GM12878 (cell line): ENCODE results near the gene SHH. TPM values are rescaled to one million over a fixed set of nuclear protein-coding genes. Genes with fewer than 3 reads are reported as not detected.

Experiments
- ATAC-seq: fragments of 200-7000 bp; cut with Tn5 transposase; 3 replicates; pipeline ENCODE4 v1.9.1; 2020; ENCODE audit warnings: mild to moderate bottlenecking, moderate library complexity
- BruUV-seq: library from RNA; stranded (reverse); fragments of 400-500 nt; replicated peaks from 2 replicates; lab custom pipeline; 2021; lab: Mats Ljungman, UMichigan
- CTCF ChIA-PET: fragments of 300-600 bp; sonication (Branson Sonifier 250); formaldehyde crosslinking; extraction: SDS; loops from one replicate; lab custom pipeline; 2021; ENCODE audit warnings: inconsistent platforms; lab: Yijun Ruan, JAX
- POLR2A ChIA-PET: fragments of 350-600 bp; formaldehyde crosslinking; extraction: SDS; loops from one replicate; lab custom pipeline; 2021; ENCODE audit warnings: inconsistent platforms; lab: Charles Lee
- RAD21 ChIA-PET: fragments of 300-600 bp; sonication (Branson Sonifier 250); formaldehyde crosslinking; loops from one replicate; lab custom pipeline; 2023; ENCODE audit warnings: antibody characterized with exemption; ENCODE audit not compliant: unreplicated experiment; lab: Charles Lee
- SMC1A ChIA-PET: fragments of 300-600 bp; sonication (Branson Sonifier 250); formaldehyde crosslinking; loops from one replicate; lab custom pipeline; 2023; ENCODE audit not compliant: unreplicated experiment, uncharacterized antibody; lab: Charles Lee
- DNase-seq: peaks from one replicate; pipeline ENCODE4 v3.0.0-alpha.2; 2011; ENCODE audit warnings: low read depth, low spot score
- FAIRE-seq: peaks from 3 replicates; lab custom pipeline; 2011; peaks lifted over from hg19 to GRCh38; lab: Jason Lieb, UNC
- H2AFZ ChIP-seq: 2 replicates; pipeline ENCODE4 v1.6.0; 2011; ENCODE audit warnings: low read depth, low read length, control low read depth; ENCODE audit not compliant: control insufficient read depth
- H3K27ac ChIP-seq: 2 replicates; pipeline ENCODE4 v1.5.1; 2011; ENCODE audit warnings: control low read depth; ENCODE audit not compliant: control insufficient read depth, insufficient read depth
- H3K27me3 ChIP-seq, 2 experiments: replicated peaks in 1 of 2; 2 replicates each; pipeline versions ENCODE4 v1.6.0 to v1.6.1; 2011; ENCODE audit warnings: low read length in 1 of 2; ENCODE audit not compliant: control insufficient read depth in 2 of 2, insufficient read depth in 2 of 2
- H3K36me3 ChIP-seq, 2 experiments: 2 replicates each; pipeline ENCODE4 v1.5.1; 2011; ENCODE audit warnings: low read length in 1 of 2; ENCODE audit not compliant: control insufficient read depth in 2 of 2, insufficient read depth in 2 of 2
- H3K4me1 ChIP-seq: 2 replicates; pipeline ENCODE4 v1.6.1; 2011; ENCODE audit warnings: mild to moderate bottlenecking, low read length, moderate library complexity, mixed read lengths; ENCODE audit not compliant: control insufficient read depth, insufficient read depth
- H3K4me2 ChIP-seq: 2 replicates; pipeline ENCODE4 v1.6.0; 2011; ENCODE audit warnings: control low read depth; ENCODE audit not compliant: control insufficient read depth, insufficient read depth
- H3K4me3 ChIP-seq: fragments of 200-600 bp; sonication (generic); 2 replicates; pipeline ENCODE4 v1.5.1; 2016
- H3K79me2 ChIP-seq: 2 replicates; pipeline ENCODE4 v1.6.0; 2011; ENCODE audit warnings: low read length; ENCODE audit not compliant: control insufficient read depth, insufficient read depth
- H3K9ac ChIP-seq: 2 replicates; pipeline ENCODE4 v1.8.0; 2011; ENCODE audit warnings: low read length, control low read depth, mixed read lengths; ENCODE audit not compliant: control insufficient read depth, insufficient read depth
- H3K9me3 ChIP-seq: replicated peaks from 3 replicates; pipeline ENCODE4 v1.5.1; 2011; ENCODE audit warnings: mild to moderate bottlenecking, low read length; ENCODE audit not compliant: control insufficient read depth, insufficient read depth
- H4K20me1 ChIP-seq: 2 replicates; pipeline ENCODE4 v1.6.0; 2011; ENCODE audit not compliant: control insufficient read depth, insufficient read depth
- CHD1 ChIP-seq: IDR thresholded peaks from 2 replicates; pipeline ENCODE4 v1.6.1; 2012; ENCODE audit warnings: low read depth, low read length, improper control_type of control experiment
- CHD2 ChIP-seq: IDR thresholded peaks from 2 replicates; pipeline ENCODE4 v1.6.1; 2011; ENCODE audit warnings: low read depth, low read length, improper control_type of control experiment, borderline replicate concordance
- CREM ChIP-seq: IDR thresholded peaks from 2 replicates; pipeline ENCODE4 v1.6.1; 2014; ENCODE audit warnings: antibody characterized with exemption, low read depth
- EP300 ChIP-seq, 2 experiments: fragments of 150-350 bp in 1 of 2; IDR thresholded peaks; 2 replicates each; pipeline ENCODE4 v1.6.1; 2011 to 2012; ENCODE audit warnings: low read depth in 2 of 2, low read length in 2 of 2, borderline replicate concordance in 1 of 2, improper control_type of control experiment in 1 of 2, inconsistent platforms in 1 of 2; ENCODE audit not compliant: control insufficient read depth in 1 of 2
- GATAD2B ChIP-seq: fragments of 450-650 bp; conservative IDR thresholded peaks from 2 replicates; pipeline ENCODE4 v1.6.1; 2017; ENCODE audit warnings: low read depth, mild to moderate bottlenecking, moderate library complexity
- IKZF2 ChIP-seq, 2 experiments: fragments of 450-650 bp; IDR thresholded peaks; 2 replicates each; pipeline ENCODE4 v1.6.1; 2017; ENCODE audit warnings: mild to moderate bottlenecking in 2 of 2, moderate library complexity in 2 of 2
- MEF2B ChIP-seq: fragments of 450-650 bp; IDR thresholded peaks from 2 replicates; pipeline ENCODE4 v1.6.1; 2018; ENCODE audit warnings: mild to moderate bottlenecking, moderate library complexity; ENCODE audit not compliant: partially characterized antibody, poor library complexity, severe bottlenecking
- MXI1 ChIP-seq: fragments of 150-350 bp; IDR thresholded peaks from 2 replicates; pipeline ENCODE4 v1.6.1; 2011; ENCODE audit warnings: low read depth, mild to moderate bottlenecking, inconsistent platforms, low read length, improper control_type of control experiment
- NR2C1 ChIP-seq: fragments of 450-650 bp; IDR thresholded peaks from 2 replicates; pipeline ENCODE4 v1.6.1; 2017; ENCODE audit warnings: antibody characterized with exemption, mild to moderate bottlenecking, moderate library complexity
- PAX5 ChIP-seq: IDR thresholded peaks from 2 replicates; pipeline ENCODE4 v1.6.1; 2011; ENCODE audit warnings: low read depth, low read length, borderline replicate concordance
- RAD21 ChIP-seq: IDR thresholded peaks from 2 replicates; pipeline ENCODE4 v1.6.1; 2011; ENCODE audit warnings: mild to moderate bottlenecking, low read depth, low read length, moderate library complexity; ENCODE audit not compliant: insufficient read depth
- RELA ChIP-seq: fragments of 450-650 bp; IDR thresholded peaks from 2 replicates; pipeline ENCODE4 v1.8.0; 2014; ENCODE audit warnings: borderline replicate concordance; ENCODE audit not compliant: partially characterized antibody
- SMAD5 ChIP-seq: IDR thresholded peaks from 2 replicates; pipeline ENCODE4 v1.6.1; 2016; ENCODE audit warnings: antibody characterized with exemption, low read depth
- ZNF207 ChIP-seq: fragments of 450-650 bp; IDR thresholded peaks from 2 replicates; pipeline ENCODE4 v1.6.1; 2014; ENCODE audit warnings: antibody characterized with exemption, mild to moderate bottlenecking, borderline replicate concordance
- ZNF384 ChIP-seq: IDR thresholded peaks from 2 replicates; pipeline ENCODE4 v1.6.1; 2012; ENCODE audit warnings: low read depth, mild to moderate bottlenecking, low read length, improper control_type of control experiment, borderline replicate concordance
- ZZZ3 ChIP-seq: IDR thresholded peaks from 2 replicates; pipeline ENCODE4 v1.6.1; 2011; ENCODE audit warnings: low read depth; ENCODE audit not compliant: control insufficient read depth, insufficient read length
- WGBS: methylation state at CpG from one replicate; pipeline ENCODE4 v1.1.6; 2016; ENCODE audit warnings: low lambda C conversion rate; ENCODE audit not compliant: insufficient replicate concordance, insufficient coverage; ENCODE audit errors: missing lambda C conversion rate; 5-methylcytosine and 5-hydroxymethylcytosine counted together
- in situ Hi-C: fragments of 300-500 bp; cut with MboI; formaldehyde crosslinking; loops from 9 replicates; pipeline ENCODE4 v1.14.3; 2018; ENCODE audit warnings: mixed read lengths
- intact Hi-C: fragments of 100-400 bp; cut with micrococcal nuclease; formaldehyde crosslinking; loops from one replicate; pipeline ENCODE4 v1.14.2; 2022; ENCODE audit not compliant: unreplicated experiment
- polyA plus RNA-seq, 11 experiments: library from polyadenylated mRNA; depleted of rRNA in 4 of 11; unstranded in 6 of 11; stranded (reverse) in 5 of 11; fragments of >200 nt; fragmentation: Nextera tagmentation in 4 of 11; fragmentation: Illumina TruSeq in 1 of 11; extraction: Ambion mirVana in 4 of 11; extraction: Trizol in 1 of 11; gene quantifications; 1 replicate in 1 of 11; 2 replicates in 10 of 11; pipeline versions ENCODE4 v1.2.1 to v1.2.3, GENCODE V29; 2011 to 2016; ENCODE audit warnings: inconsistent platforms in 2 of 11, missing spikeins in 2 of 11, low read depth in 1 of 11
- total RNA-seq, 4 experiments: library from RNA; depleted of rRNA in 3 of 4; stranded (reverse); fragments of >200 nt in 3 of 4; fragmentation: Illumina TruSeq in 1 of 4; extraction: Trizol in 1 of 4; gene quantifications; 2 replicates each; pipeline versions ENCODE4 v1.2.1 to v1.2.3, GENCODE V29; 2013 to 2021
- TF ChIP-seq, protein P1 (sequence below), 3 experiments: IDR thresholded peaks in 2 of 3; conservative IDR thresholded peaks in 1 of 3; 2 replicates each; pipeline ENCODE4 v1.5.1; 2011; ENCODE audit warnings: low read depth in 3 of 3, low read length in 3 of 3, mild to moderate bottlenecking in 3 of 3, control low read depth in 2 of 3, moderate library complexity in 2 of 3, inconsistent platforms in 1 of 3, mixed read lengths in 1 of 3; ENCODE audit not compliant: control insufficient read depth in 2 of 3, insufficient read depth in 1 of 3; ENCODE audit errors: extremely low read depth in 1 of 3
- TF ChIP-seq, protein P2 (sequence below): IDR thresholded peaks from 2 replicates; pipeline ENCODE4 v1.6.1; 2011; ENCODE audit warnings: mild to moderate bottlenecking, low read depth, low read length, moderate library complexity; ENCODE audit not compliant: insufficient replicate concordance

SHH gene
- total and polyA plus RNA-seq, 10 of the 15 experiments (the other 5 are each of a cell fraction or from before 2014, with no cell fraction given) = not detected

- no peak for TF ChIP-seq GATAD2B
- TF ChIP-seq ZNF384 = no peak
- no peak for TF ChIP-seq RELA
- TF ChIP-seq ZNF207 = no peak
- TF ChIP-seq ZZZ3 = no peak
These were observed 3.9 kb upstream of the SHH start (continued) for GRCh38 chr7:155816192-155816508.

DNA sequence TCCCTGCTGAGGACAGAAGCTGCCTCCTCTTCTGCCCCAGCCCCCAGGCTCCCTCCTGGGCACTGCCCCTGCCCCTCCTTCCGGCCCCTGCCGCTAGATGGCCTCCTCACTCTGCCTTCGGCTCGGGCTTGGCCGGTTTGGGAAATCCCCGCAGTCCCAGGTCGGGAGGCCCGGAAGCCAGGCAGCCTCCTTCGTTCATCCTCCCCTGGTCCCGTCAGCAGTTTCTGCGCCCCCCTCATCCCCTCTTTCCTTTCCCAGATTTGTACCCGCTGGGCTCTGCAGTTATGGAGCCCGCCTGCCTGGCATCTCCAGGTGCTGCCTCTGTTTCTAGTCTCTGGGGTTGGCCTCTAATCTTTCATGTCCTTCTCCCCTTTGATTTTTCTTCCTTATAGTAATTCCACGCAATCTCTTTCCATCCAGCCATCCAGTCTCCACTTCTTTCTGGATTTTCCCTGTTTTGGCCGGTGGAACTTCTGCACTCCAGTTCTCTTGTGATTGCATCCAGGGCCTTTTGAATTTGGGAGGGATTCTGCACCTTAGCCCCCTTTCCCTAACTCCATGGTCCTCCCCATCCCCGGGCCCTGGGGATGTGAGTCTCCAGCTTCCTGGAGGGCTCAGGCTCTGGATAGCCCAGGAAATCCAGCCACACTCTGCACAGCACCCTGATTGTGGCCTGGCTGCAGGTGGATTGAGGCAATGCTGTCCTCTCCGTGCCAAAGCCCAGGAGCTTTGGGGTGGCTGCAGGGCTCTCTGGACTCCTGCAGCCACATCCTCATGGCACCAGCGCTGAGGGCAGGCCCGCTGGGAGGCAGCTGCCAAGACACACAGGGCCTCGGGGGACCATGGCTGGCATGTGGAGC is 3.3 kb upstream of the SHH start:
- DNase-seq (no peak), FAIRE-seq (no peak), ATAC-seq (peak; percentile 99)
- no peaks in the 10 kb centered on the region for H4K20me1 ChIP-seq
- POLR2A ChIA-PET = no interaction called here
- H3K27me3 ChIP-seq = peaks cover 6 to 8% of the 10 kb centered on the region in 2 experiments
- no peak overlapping the region for H3K27ac ChIP-seq
- no TSS peak for BruUV-seq
- peak overlapping the region; percentile 11; the same call in 1 of the 2 replicates for H3K4me2 ChIP-seq
- H3K4me3 ChIP-seq = no peak overlapping the region
- RAD21 ChIA-PET = no interaction called here
- SMC1A ChIA-PET = interaction anchor here (0.6 to 1.0 kb wide), 2 partner anchors 657 to 1136 kb away, joined by 3 to 5 read pairs; no protein-coding TSS in a partner anchor
- CTCF ChIA-PET = interaction anchor here (0.6 to 1.6 kb wide), 5 partner anchors 113 to 1658 kb away, joined by 3 to 8 read pairs (median 3); no protein-coding TSS in a partner anchor
- H3K9ac ChIP-seq = no peak overlapping the region
- 13% methylated on average over 19 of the region's 20 CpGs for WGBS
- no peaks in the 10 kb centered on the region; the same call in 2 of the 3 replicates for H3K9me3 ChIP-seq
- H3K4me1 ChIP-seq = no peaks in the 10 kb centered on the region
- H3K79me2 ChIP-seq = no peaks in the 10 kb centered on the region
- in situ Hi-C loops = loop anchor here (5.0 to 25.0 kb wide), 3 partner anchors 657 to 1447 kb away; no protein-coding TSS in a partner anchor
- intact Hi-C loops = loop anchor here (1.0 to 10.0 kb wide), 4 partner anchors 339 to 1001 kb away; partner anchors contain the start of gene RNF32
- H3K36me3 ChIP-seq = no peaks in the 10 kb centered on the region
- H2AFZ ChIP-seq = peak overlapping the region; percentile 16
- TF ChIP-seq SMAD5 = no peak
- no peak for TF ChIP-seq CHD2
- TF ChIP-seq NR2C1 = no peak
- no peak for TF ChIP-seq MEF2B
- no peak for TF ChIP-seq EP300 (IDR thresholded peaks at IDR 0.05; ENCODE audit: borderline replicate concordance in 1 of 2, control insufficient read depth in 1 of 2, low read depth in 2 of 2, low read length in 2 of 2)
- no peak for TF ChIP-seq PAX5
- peak; percentile 97 for TF ChIP-seq RAD21
- no peak for TF ChIP-seq CHD1
- TF ChIP-seq, protein P1, sequence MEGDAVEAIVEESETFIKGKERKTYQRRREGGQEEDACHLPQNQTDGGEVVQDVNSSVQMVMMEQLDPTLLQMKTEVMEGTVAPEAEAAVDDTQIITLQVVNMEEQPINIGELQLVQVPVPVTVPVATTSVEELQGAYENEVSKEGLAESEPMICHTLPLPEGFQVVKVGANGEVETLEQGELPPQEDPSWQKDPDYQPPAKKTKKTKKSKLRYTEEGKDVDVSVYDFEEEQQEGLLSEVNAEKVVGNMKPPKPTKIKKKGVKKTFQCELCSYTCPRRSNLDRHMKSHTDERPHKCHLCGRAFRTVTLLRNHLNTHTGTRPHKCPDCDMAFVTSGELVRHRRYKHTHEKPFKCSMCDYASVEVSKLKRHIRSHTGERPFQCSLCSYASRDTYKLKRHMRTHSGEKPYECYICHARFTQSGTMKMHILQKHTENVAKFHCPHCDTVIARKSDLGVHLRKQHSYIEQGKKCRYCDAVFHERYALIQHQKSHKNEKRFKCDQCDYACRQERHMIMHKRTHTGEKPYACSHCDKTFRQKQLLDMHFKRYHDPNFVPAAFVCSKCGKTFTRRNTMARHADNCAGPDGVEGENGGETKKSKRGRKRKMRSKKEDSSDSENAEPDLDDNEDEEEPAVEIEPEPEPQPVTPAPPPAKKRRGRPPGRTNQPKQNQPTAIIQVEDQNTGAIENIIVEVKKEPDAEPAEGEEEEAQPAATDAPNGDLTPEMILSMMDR (IDR thresholded peaks at IDR 0.05 in 2 of 3, conservative IDR thresholded peaks at IDR 0.05 in 1 of 3; ENCODE audit: control insufficient read depth in 2 of 3, extremely low read depth in 1 of 3, insufficient read depth in 1 of 3, low read depth in 3 of 3, low read length in 3 of 3) = peak; percentile 79 to 97 (median 96); a peak in 5 of 6 replicates
- no peak for TF ChIP-seq MXI1
- no peak for TF ChIP-seq CREM
- no peak for TF ChIP-seq IKZF2 (IDR thresholded peaks at IDR 0.05)
- TF ChIP-seq, protein P2, sequence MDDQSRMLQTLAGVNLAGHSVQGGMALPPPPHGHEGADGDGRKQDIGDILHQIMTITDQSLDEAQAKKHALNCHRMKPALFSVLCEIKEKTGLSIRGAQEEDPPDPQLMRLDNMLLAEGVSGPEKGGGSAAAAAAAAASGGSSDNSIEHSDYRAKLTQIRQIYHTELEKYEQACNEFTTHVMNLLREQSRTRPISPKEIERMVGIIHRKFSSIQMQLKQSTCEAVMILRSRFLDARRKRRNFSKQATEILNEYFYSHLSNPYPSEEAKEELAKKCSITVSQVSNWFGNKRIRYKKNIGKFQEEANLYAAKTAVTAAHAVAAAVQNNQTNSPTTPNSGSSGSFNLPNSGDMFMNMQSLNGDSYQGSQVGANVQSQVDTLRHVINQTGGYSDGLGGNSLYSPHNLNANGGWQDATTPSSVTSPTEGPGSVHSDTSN = no peak
- TF ChIP-seq ZZZ3 = no peak
